Measurements from ENCODE around the gene RARRES2.

RARRES2 gene

GRCh38 chr7:150375662-150376521 lies 34.5 kb upstream of the RARRES2 start:
- no peak for FAIRE-seq

GRCh38 chr7:150374472-150374871 lies 33.0 kb upstream of the RARRES2 start:
- FAIRE-seq: no peak

- FAIRE-seq: no peak
Observed at GRCh38 chr7:150374026-150374425, 32.6 kb upstream of the RARRES2 start.

- FAIRE-seq: no peak
Observed at GRCh38 chr7:150373049-150373801, 31.8 kb upstream of the RARRES2 start.

GRCh38 chr7:150372271-150373048 lies 31.0 kb upstream of the RARRES2 start:
- FAIRE-seq: no peak

GRCh38 chr7:150371996-150372270 lies 30.5 kb upstream of the RARRES2 start:
- FAIRE-seq: no peak

GRCh38 chr7:150371131-150371995 lies 29.9 kb upstream of the RARRES2 start:
- FAIRE-seq: no peak

- FAIRE-seq: no peak
Observed at GRCh38 chr7:150370612-150371071, 29.2 kb upstream of the RARRES2 start.

- FAIRE-seq: no peak
Observed at GRCh38 chr7:150369748-150370501, 28.5 kb upstream of the RARRES2 start.

GRCh38 chr7:150368884-150369747 lies 27.7 kb upstream of the RARRES2 start:
- FAIRE-seq: no peak

GRCh38 chr7:150368096-150368883 lies 26.9 kb upstream of the RARRES2 start, which contains the start of gene REPIN1:
Gene REPIN1, plus strand, starts transcription at chr7:150368822. Its CDS starts 890 bp downstream, at chr7:150369712.
- no peak for FAIRE-seq

- no peak for FAIRE-seq
Observed at GRCh38 chr7:150367677-150368095, 26.3 kb upstream of the RARRES2 start.

- FAIRE-seq: no peak
Observed at GRCh38 chr7:150365673-150366398, 24.4 kb upstream of the RARRES2 start.

- FAIRE-seq: no peak
Observed at GRCh38 chr7:150365194-150365593, 23.8 kb upstream of the RARRES2 start.

- no peak for FAIRE-seq
Observed at GRCh38 chr7:150363872-150364271, 22.4 kb upstream of the RARRES2 start.

GRCh38 chr7:150363370-150363769 lies 21.9 kb upstream of the RARRES2 start:
- FAIRE-seq: no peak

GRCh38 chr7:150361807-150362621 lies 20.6 kb upstream of the RARRES2 start:
- no peak for FAIRE-seq

GRCh38 chr7:150361402-150361801 lies 20.0 kb upstream of the RARRES2 start:
- FAIRE-seq: no peak

All from colon (tissue), 2 donors.